Measurements from ENCODE around the gene RARB.

Gene RARB

GRCh38 chr3:25511972-25512721 is 84.1 kb downstream of the RARB start:
- no peak for TF ChIP-seq EZH2 (IDR thresholded peaks at IDR 0.05; ENCODE audit: borderline replicate concordance, low read length)
- TF ChIP-seq, protein P1, sequence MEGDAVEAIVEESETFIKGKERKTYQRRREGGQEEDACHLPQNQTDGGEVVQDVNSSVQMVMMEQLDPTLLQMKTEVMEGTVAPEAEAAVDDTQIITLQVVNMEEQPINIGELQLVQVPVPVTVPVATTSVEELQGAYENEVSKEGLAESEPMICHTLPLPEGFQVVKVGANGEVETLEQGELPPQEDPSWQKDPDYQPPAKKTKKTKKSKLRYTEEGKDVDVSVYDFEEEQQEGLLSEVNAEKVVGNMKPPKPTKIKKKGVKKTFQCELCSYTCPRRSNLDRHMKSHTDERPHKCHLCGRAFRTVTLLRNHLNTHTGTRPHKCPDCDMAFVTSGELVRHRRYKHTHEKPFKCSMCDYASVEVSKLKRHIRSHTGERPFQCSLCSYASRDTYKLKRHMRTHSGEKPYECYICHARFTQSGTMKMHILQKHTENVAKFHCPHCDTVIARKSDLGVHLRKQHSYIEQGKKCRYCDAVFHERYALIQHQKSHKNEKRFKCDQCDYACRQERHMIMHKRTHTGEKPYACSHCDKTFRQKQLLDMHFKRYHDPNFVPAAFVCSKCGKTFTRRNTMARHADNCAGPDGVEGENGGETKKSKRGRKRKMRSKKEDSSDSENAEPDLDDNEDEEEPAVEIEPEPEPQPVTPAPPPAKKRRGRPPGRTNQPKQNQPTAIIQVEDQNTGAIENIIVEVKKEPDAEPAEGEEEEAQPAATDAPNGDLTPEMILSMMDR (IDR thresholded peaks at IDR 0.05; ENCODE audit: low read length), result no peak
- no peaks in the 10 kb centered on the region for H3K79me2 ChIP-seq (ENCODE audit: insufficient read depth, low read length)

DNA sequence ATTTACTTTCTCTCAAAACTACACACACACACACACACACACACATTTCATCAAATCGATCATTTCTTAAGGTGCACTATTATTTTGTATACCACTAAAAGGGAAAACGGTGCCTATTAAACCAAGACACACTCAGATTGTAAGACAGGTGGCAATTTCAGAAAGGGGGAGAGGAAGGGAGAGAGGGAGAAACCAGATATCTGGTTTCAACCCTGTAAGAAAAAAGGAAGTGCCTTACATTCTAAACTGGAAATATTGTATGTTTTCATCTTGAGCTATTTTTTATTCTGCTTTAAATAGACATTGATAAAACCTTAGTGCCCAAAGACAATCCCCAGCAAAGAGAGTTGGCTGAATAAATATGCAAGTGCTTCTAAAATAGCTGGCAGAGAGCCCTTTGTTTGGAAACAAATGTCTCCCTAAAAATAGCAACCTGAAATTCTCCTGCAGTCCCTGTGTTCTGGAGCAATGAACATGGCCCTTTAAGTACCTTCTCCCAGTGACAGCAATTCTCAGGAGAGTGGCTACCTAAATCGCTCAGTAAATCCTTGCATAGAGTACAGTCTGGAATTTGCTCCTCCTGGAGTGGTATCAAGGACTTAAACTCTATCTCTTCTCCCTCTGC is 85.7 kb downstream of the RARB start:
- Histone ChIP-seq H3K9me2 (ENCODE audit: low read depth, low read length) (no peaks in the 10 kb centered on the region), H3K4me3 (ENCODE audit: low read depth, low read length, poor library complexity, severe bottlenecking) (no peak overlapping the region), H3F3A (ENCODE audit: insufficient read depth, low read length) (no peaks in the 10 kb centered on the region), H3K27ac (ENCODE audit: low read depth, low read length, poor library complexity, severe bottlenecking) (no peak overlapping the region), H2AFZ (ENCODE audit: low read length) (no peak overlapping the region), H4K20me1 (ENCODE audit: insufficient read depth, low read length) (no peaks in the 10 kb centered on the region), H3K79me2 (ENCODE audit: insufficient read depth, low read length) (no peaks in the 10 kb centered on the region), H3K4me1 (ENCODE audit: insufficient read depth, low read length, severe bottlenecking) (no peaks in the 10 kb centered on the region), H3K4me2 (ENCODE audit: low read length) (no peak overlapping the region), H3K27me3 (ENCODE audit: insufficient read depth, low read length) (no peaks in the 10 kb centered on the region), H3K36me3 (ENCODE audit: insufficient read depth, low read length) (no peaks in the 10 kb centered on the region), H3K9ac (ENCODE audit: low read length) (no peak overlapping the region), H3K9me3 (ENCODE audit: low read length) (no peaks in the 10 kb centered on the region)
- TF ChIP-seq, protein P1 (IDR thresholded peaks at IDR 0.05; ENCODE audit: low read length), result no peak
- no peak for TF ChIP-seq EZH2 (IDR thresholded peaks at IDR 0.05; ENCODE audit: borderline replicate concordance, low read length)

More at GRCh38 chr3:25511972-25512721, 84.1 kb downstream of the RARB start:
- H2AFZ ChIP-seq (ENCODE audit: low read length), result no peak overlapping the region
- H3K4me3 ChIP-seq (ENCODE audit: low read depth, low read length, poor library complexity, severe bottlenecking), result no peak overlapping the region
- H3K9me3 ChIP-seq (ENCODE audit: low read length), result no peaks in the 10 kb centered on the region
- H3F3A ChIP-seq (ENCODE audit: insufficient read depth, low read length), result no peaks in the 10 kb centered on the region
- H4K20me1 ChIP-seq (ENCODE audit: insufficient read depth, low read length), result no peaks in the 10 kb centered on the region
- no peaks in the 10 kb centered on the region for H3K9me2 ChIP-seq (ENCODE audit: low read depth, low read length)
- H3K27me3 ChIP-seq (ENCODE audit: insufficient read depth, low read length), result no peaks in the 10 kb centered on the region
- no peaks in the 10 kb centered on the region for H3K36me3 ChIP-seq (ENCODE audit: insufficient read depth, low read length)
- no peak overlapping the region for H3K27ac ChIP-seq (ENCODE audit: low read depth, low read length, poor library complexity, severe bottlenecking)
- H3K4me2 ChIP-seq (ENCODE audit: low read length), result no peak overlapping the region
- H3K4me1 ChIP-seq (ENCODE audit: insufficient read depth, low read length, severe bottlenecking), result no peaks in the 10 kb centered on the region
- H3K9ac ChIP-seq (ENCODE audit: low read length), result no peak overlapping the region

GRCh38 chr3:25515171-25515570 is 87.1 kb downstream of the RARB start:
- H4K20me1 ChIP-seq (ENCODE audit: insufficient read depth, low read length), result no peaks in the 10 kb centered on the region
- no peaks in the 10 kb centered on the region for H3K79me2 ChIP-seq (ENCODE audit: insufficient read depth, low read length)
- TF ChIP-seq, protein P1 (IDR thresholded peaks at IDR 0.05; ENCODE audit: low read length), result no peak
- no peak for TF ChIP-seq EZH2 (IDR thresholded peaks at IDR 0.05; ENCODE audit: borderline replicate concordance, low read length)
- no peaks in the 10 kb centered on the region for H3F3A ChIP-seq (ENCODE audit: insufficient read depth, low read length)
- no peaks in the 10 kb centered on the region for H3K4me1 ChIP-seq (ENCODE audit: insufficient read depth, low read length, severe bottlenecking)
- H3K4me3 ChIP-seq (ENCODE audit: low read depth, low read length, poor library complexity, severe bottlenecking), result no peak overlapping the region
- no peaks in the 10 kb centered on the region for H3K36me3 ChIP-seq (ENCODE audit: insufficient read depth, low read length)
- H3K9me3 ChIP-seq (ENCODE audit: low read length), result no peaks in the 10 kb centered on the region
- no peaks in the 10 kb centered on the region for H3K27me3 ChIP-seq (ENCODE audit: insufficient read depth, low read length)
- H3K27ac ChIP-seq (ENCODE audit: low read depth, low read length, poor library complexity, severe bottlenecking), result no peak overlapping the region
- H3K9ac ChIP-seq (ENCODE audit: low read length), result no peak overlapping the region
- H2AFZ ChIP-seq (ENCODE audit: low read length), result no peak overlapping the region
- no peaks in the 10 kb centered on the region for H3K9me2 ChIP-seq (ENCODE audit: low read depth, low read length)
- H3K4me2 ChIP-seq (ENCODE audit: low read length), result no peak overlapping the region
